ENCODE data around the gene FMN2.

- TF ChIP-seq OSR1 (CRISPR knock-in tag; IDR thresholded peaks at IDR 0.05) (no peak), GLIS3 (CRISPR knock-in tag; IDR thresholded peaks at IDR 0.05) (no peak), ZNF8 (CRISPR knock-in tag; IDR thresholded peaks at IDR 0.05) (no peak)
Measured at GRCh38 chr1:240491156-240491555, 399.5 kb downstream of the FMN2 start.
